GM21619 (cell line): Measurements from ENCODE around the gene SLC36A3.
A peak's percentile ranks its signal among the peaks of the same experiment; 100 is the strongest.
"Not testable (repeated sequence)": the region's sequence is repeated elsewhere in the genome, so short reads cannot be mapped to it uniquely, and the experiment has no call there.

ENCODE experiments used
- ATAC-seq: cut with Tn5 transposase; IDR thresholded peaks from one replicate; pipeline ENCODE4 v1.9.1; 2021; ENCODE audit not compliant: unreplicated experiment

Gene SLC36A3

GRCh38 chr5:151303666-151304065 lies at the start of gene SLC36A3:
Gene SLC36A3 (minus strand): TSS chr5:151303766. CDS start chr5:151303354, 412 bp downstream.
- ATAC-seq: no peak

GRCh38 chr5:151351671-151352070 lies 48.1 kb upstream of the SLC36A3 start:
- ATAC-seq: no peak

GRCh38 chr5:151348789-151349188 lies 45.2 kb upstream of the SLC36A3 start:
- ATAC-seq: no peak

GRCh38 chr5:151347369-151347768 lies 43.8 kb upstream of the SLC36A3 start, which contains the start of gene SLC36A2:
Gene SLC36A2 (minus strand): TSS chr5:151347559. CDS start chr5:151347460, 99 bp downstream.
- no peak for ATAC-seq

- ATAC-seq: no peak
Observed at GRCh38 chr5:151345808-151346478, 42.4 kb upstream of the SLC36A3 start.

- no peak for ATAC-seq
Observed at GRCh38 chr5:151345187-151345807, 41.7 kb upstream of the SLC36A3 start.

GRCh38 chr5:151344088-151344487 lies 40.5 kb upstream of the SLC36A3 start:
- no peak for ATAC-seq

- ATAC-seq: no peak
Observed at GRCh38 chr5:151340004-151340403, 36.4 kb upstream of the SLC36A3 start.

- no peak for ATAC-seq
Observed at GRCh38 chr5:151338734-151339133, 35.2 kb upstream of the SLC36A3 start.

- ATAC-seq: no peak
Observed at GRCh38 chr5:151332857-151333256, 29.3 kb upstream of the SLC36A3 start.

- ATAC-seq: no peak
Observed at GRCh38 chr5:151328734-151329133, 25.2 kb upstream of the SLC36A3 start.

GRCh38 chr5:151327585-151327984 lies 24.0 kb upstream of the SLC36A3 start:
- no peak for ATAC-seq

- no peak for ATAC-seq
Observed at GRCh38 chr5:151326266-151326665, 22.7 kb upstream of the SLC36A3 start.

GRCh38 chr5:151320481-151320880 lies 16.9 kb upstream of the SLC36A3 start:
- no peak for ATAC-seq

- ATAC-seq: peak; percentile 90
Observed at GRCh38 chr5:151318850-151319732, 15.5 kb upstream of the SLC36A3 start.

GRCh38 chr5:151317871-151318270 lies 14.3 kb upstream of the SLC36A3 start:
- ATAC-seq: no peak

GRCh38 chr5:151315998-151316597 lies 12.5 kb upstream of the SLC36A3 start:
- peak; percentile 70 for ATAC-seq

GRCh38 chr5:151313357-151313756 lies 9.8 kb upstream of the SLC36A3 start:
- ATAC-seq: no peak

- no peak for ATAC-seq
Observed at GRCh38 chr5:151312756-151313324, 9.3 kb upstream of the SLC36A3 start.

GRCh38 chr5:151310932-151311331 lies 7.4 kb upstream of the SLC36A3 start:
- no peak for ATAC-seq

GRCh38 chr5:151309821-151310220 lies 6.3 kb upstream of the SLC36A3 start:
- ATAC-seq: not testable (repeated sequence)
